MCF 10A (cell line): ENCODE results near the gene UPF1. TPM values are rescaled to one million over a fixed set of nuclear protein-coding genes. Genes with fewer than 3 reads are reported as not detected.

ENCODE experiments used
- BruUV-seq: library from RNA; stranded (reverse); fragments of 400-500 nt; replicated peaks from 2 replicates; lab custom pipeline; 2021; lab: Mats Ljungman, UMichigan
- CTCF ChIA-PET: fragments of 300-600 bp; sonication (Branson Sonifier 250); formaldehyde crosslinking; extraction: SDS; loops from one replicate; lab custom pipeline; 2021; ENCODE audit warnings: antibody characterized with exemption, inconsistent platforms; lab: Yijun Ruan, JAX
- POLR2A ChIA-PET: fragments of 300-600, 350-650 bp; sonication (Branson Sonifier 250); formaldehyde crosslinking; extraction: SDS; loops from one replicate; lab custom pipeline; 2020; ENCODE audit warnings: antibody characterized with exemption, inconsistent platforms; lab: Yijun Ruan, JAX
- DNase-seq: peaks from one replicate; pipeline ENCODE4 v3.0.0-alpha.2; 2018; ENCODE audit not compliant: unreplicated experiment
- H3K27ac Mint-ChIP-seq: one replicate; pipeline ENCODE4 v1.8.0; 2022; ENCODE audit warnings: mild to moderate bottlenecking, low read depth, mixed read lengths; ENCODE audit not compliant: unreplicated experiment
- H3K27me3 Mint-ChIP-seq: one replicate; pipeline ENCODE4 v1.8.0; 2022; ENCODE audit warnings: mixed read lengths; ENCODE audit not compliant: insufficient read depth, unreplicated experiment
- H3K36me3 Mint-ChIP-seq: one replicate; pipeline ENCODE4 v1.8.0; 2022; ENCODE audit warnings: mild to moderate bottlenecking, moderate library complexity, mixed read lengths; ENCODE audit not compliant: insufficient read depth, unreplicated experiment
- H3K4me1 Mint-ChIP-seq: one replicate; pipeline ENCODE4 v1.8.0; 2022; ENCODE audit warnings: mixed read lengths; ENCODE audit not compliant: insufficient read depth, unreplicated experiment
- H3K4me3 Mint-ChIP-seq: one replicate; pipeline ENCODE4 v1.8.0; 2022; ENCODE audit warnings: mild to moderate bottlenecking, moderate library complexity, mixed read lengths; ENCODE audit not compliant: unreplicated experiment
- H3K9me3 Mint-ChIP-seq: one replicate; pipeline ENCODE4 v1.8.0; 2022; ENCODE audit warnings: mixed read lengths; ENCODE audit not compliant: unreplicated experiment
- CTCF ChIP-seq: fragments of 200-600 bp; IDR thresholded peaks from one replicate; pipeline ENCODE4 v1.8.0; 2022; ENCODE audit warnings: antibody characterized with exemption, mild to moderate bottlenecking; ENCODE audit not compliant: unreplicated experiment
- intact Hi-C: fragments of 100-400 bp; cut with micrococcal nuclease; formaldehyde crosslinking; loops from 2 replicates; pipeline ENCODE4 v1.14.1; 2022
- total RNA-seq: library from RNA; stranded (reverse); gene quantifications from 2 replicates; pipeline ENCODE4 v1.2.3, GENCODE V29; 2022

The UPF1 gene
- total RNA-seq, 1 experiment from 2014 or later = 79.8 TPM

GRCh38 chr19:18840288-18841267 lies 8.8 kb downstream of the UPF1 start:
- Mint-ChIP-seq H3K4me1 (peaks cover 31% of the 10 kb centered on the region), H3K36me3 (peaks cover 46% of the 10 kb centered on the region)
- intact Hi-C loops = no loop called here

GRCh38 chr19:18841400-18841799 lies 9.6 kb downstream of the UPF1 start:
- Mint-ChIP-seq H3K9me3 (no peaks in the 10 kb centered on the region), H3K36me3 (peaks cover 46% of the 10 kb centered on the region), H3K27me3 (no peaks in the 10 kb centered on the region), H3K4me1 (peaks cover 27% of the 10 kb centered on the region), H3K4me3 (no peak overlapping the region), H3K27ac (no peak overlapping the region)
- CTCF ChIA-PET = interaction anchor here (1.2 to 3.4 kb wide), 6 partner anchors 9 to 253 kb away, joined by 4 to 17 read pairs (median 6); partner anchors contain the start of genes REX1BD and UPF1
- POLR2A ChIA-PET = interaction anchor here (3.5 kb wide), 1 partner anchor 8 kb away, joined by 29 read pairs; the partner anchor contains the start of gene UPF1
- no peak for DNase-seq
- BruUV-seq = no TSS peak
- intact Hi-C loops = no loop called here
- no peak for TF ChIP-seq CTCF

More at GRCh38 chr19:18840288-18841267, 8.8 kb downstream of the UPF1 start:
- POLR2A ChIA-PET = no interaction called here
- Mint-ChIP-seq H3K4me3 (no peak overlapping the region), H3K27ac (no peak overlapping the region), H3K27me3 (no peaks in the 10 kb centered on the region), H3K9me3 (no peaks in the 10 kb centered on the region)
- TF ChIP-seq CTCF = no peak
- DNase-seq = no peak
- no TSS peak for BruUV-seq
- CTCF ChIA-PET = interaction anchor here (0.9 to 3.4 kb wide), 6 partner anchors 8 to 252 kb away, joined by 3 to 17 read pairs (median 6); partner anchors contain the start of genes REX1BD and UPF1

GRCh38 chr19:18842166-18842565 lies 10.4 kb downstream of the UPF1 start:
- ChIA-PET CTCF (interaction anchor here (0.6 to 3.4 kb wide), 6 partner anchors 13 to 424 kb away, joined by 3 to 17 read pairs (median 4); no protein-coding TSS in a partner anchor), POLR2A (interaction anchor here (1.1 to 3.5 kb wide), 2 partner anchors 9 to 78 kb away, joined by 3 to 29 read pairs; partner anchors contain the start of gene UPF1)
- Mint-ChIP-seq H3K4me3 (no peak overlapping the region), H3K9me3 (no peaks in the 10 kb centered on the region), H3K4me1 (peaks cover 28% of the 10 kb centered on the region), H3K27me3 (no peaks in the 10 kb centered on the region), H3K27ac (no peak overlapping the region), H3K36me3 (peaks cover 52% of the 10 kb centered on the region)
- no TSS peak for BruUV-seq
- DNase-seq = no peak
- TF ChIP-seq CTCF = no peak
- intact Hi-C loops = no loop called here

GRCh38 chr19:18843960-18844359 lies 12.2 kb downstream of the UPF1 start:
- Mint-ChIP-seq H3K27me3 (no peaks in the 10 kb centered on the region), H3K27ac (no peak overlapping the region), H3K4me3 (no peak overlapping the region), H3K4me1 (peaks cover 30% of the 10 kb centered on the region), H3K9me3 (no peaks in the 10 kb centered on the region), H3K36me3 (peaks cover 50% of the 10 kb centered on the region)
- no peak for DNase-seq
- intact Hi-C loops = no loop called here
- ChIA-PET POLR2A (interaction anchor here (0.6 to 3.5 kb wide), 3 partner anchors 11 to 206 kb away, joined by 3 to 29 read pairs (median 4); partner anchors contain the start of gene UPF1), CTCF (interaction anchor here (0.6 to 7.7 kb wide), 10 partner anchors 8 to 393 kb away, joined by 3 to 69 read pairs (median 3); partner anchors contain the start of gene REX1BD)
- no peak for TF ChIP-seq CTCF
- BruUV-seq = no TSS peak
